Glomerular visceral epithelial cell (primary cell): Measurements from ENCODE around the gene NECTIN4.
"Not testable (repeated sequence)": the region's sequence is repeated elsewhere in the genome, so short reads cannot be mapped to it uniquely, and the experiment has no call there.

Source experiments
- DNase-seq: peaks from one replicate; pipeline ENCODE4 v3.0.0-alpha.2; 2016; ENCODE audit errors: extremely low spot score

Gene NECTIN4

DNA sequence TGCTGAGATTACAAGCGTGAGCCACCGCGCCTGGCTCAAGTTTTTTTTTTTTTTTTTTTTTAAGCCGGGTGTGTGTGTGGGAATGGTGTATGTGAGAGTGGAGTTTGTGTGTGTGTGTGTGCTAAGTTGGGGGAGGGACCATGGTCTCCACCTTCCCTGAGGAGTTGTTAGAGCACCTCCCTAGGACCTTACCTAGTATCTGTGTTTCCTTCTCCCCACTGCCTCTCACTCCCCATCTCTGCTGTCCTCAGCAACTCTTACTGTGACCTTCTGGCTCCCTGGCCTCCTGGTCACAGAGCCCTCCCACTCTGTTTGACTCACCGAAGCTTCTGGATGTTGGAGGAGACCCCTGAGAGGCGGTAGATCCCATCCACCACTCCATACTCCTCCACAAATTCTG, 30.1 kb downstream of the NECTIN4 start:
- no peak for DNase-seq

DNA sequence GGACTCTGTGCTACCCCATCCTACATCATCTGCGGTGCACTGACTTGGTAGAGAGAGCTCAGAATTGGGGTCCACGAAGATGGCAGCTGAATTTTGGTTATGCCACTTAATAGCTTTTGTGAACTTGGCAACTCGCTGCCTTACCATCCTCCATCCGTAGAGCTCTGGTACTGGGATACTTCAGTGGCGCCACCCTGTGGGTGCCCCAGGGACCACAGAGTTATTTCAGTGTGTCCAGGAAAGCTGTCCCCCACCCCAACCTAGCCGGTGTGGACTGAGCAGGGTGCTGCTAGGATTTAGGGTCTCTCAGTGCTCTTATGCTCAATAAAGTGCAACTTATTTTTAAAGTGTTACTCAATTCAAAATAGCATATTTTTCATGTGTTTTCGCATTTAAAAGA, 34.6 kb downstream of the NECTIN4 start:
- no peak for DNase-seq

DNA sequence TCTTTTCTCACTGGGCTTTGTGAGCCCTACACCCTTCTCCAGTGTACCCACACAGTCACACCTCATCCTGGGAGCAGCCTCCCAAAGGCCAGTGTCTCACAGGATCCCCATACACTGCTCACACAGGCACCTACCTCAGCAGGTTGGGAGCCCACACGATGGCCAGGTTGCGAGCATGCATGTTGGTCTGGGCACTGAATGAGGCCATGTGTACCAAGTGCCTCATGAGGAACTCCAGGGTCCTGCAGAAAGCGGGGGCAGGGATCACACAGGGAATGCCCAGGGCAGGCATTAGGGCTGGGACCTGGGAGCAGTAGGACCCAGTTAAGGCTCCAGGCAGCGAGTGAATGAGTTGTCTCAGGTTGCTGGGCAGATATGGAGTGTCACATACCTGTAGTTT, 35.1 kb downstream of the NECTIN4 start:
- DNase-seq, result no peak

DNA sequence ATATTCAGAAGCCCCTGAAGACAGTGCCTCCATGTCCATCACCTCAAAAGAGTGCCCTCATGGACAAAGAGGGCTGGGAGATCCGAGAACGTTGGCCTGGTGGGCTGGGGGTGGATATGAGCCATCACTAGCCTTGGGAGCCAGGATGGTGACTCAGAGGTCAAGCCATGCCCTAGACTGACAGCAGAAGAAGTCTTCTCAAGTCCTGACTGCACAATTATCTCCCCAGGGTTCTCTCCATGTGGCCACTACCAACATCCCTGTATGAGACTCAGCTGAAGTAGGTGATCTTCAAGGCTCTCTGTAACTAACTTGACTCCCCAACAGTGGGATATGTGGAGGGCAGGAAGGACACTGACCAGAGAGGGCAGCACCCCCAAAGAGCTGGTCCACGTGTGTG, 36.5 kb downstream of the NECTIN4 start:
- no peak for DNase-seq

DNA sequence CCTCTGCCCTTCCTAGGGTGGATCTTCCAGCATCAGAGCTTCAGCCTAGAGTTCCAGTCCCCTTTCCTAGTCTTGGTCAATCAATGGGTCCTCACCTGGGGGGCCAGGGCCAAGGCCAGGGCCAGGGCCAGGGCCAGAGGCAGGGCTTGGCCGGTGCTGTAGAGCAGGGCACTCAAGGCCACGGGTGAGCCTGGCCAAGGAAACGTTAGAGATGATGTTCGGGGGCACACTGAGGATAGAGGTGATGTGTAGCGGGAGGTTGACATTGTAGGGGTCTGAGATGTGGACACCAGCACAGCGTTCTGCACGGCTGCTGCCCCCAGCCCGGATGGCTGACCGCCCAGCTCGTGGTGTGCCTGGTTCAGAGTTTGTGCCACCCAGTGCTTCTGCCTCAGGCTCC, 38.1 kb downstream of the NECTIN4 start:
- no peak for DNase-seq

DNA sequence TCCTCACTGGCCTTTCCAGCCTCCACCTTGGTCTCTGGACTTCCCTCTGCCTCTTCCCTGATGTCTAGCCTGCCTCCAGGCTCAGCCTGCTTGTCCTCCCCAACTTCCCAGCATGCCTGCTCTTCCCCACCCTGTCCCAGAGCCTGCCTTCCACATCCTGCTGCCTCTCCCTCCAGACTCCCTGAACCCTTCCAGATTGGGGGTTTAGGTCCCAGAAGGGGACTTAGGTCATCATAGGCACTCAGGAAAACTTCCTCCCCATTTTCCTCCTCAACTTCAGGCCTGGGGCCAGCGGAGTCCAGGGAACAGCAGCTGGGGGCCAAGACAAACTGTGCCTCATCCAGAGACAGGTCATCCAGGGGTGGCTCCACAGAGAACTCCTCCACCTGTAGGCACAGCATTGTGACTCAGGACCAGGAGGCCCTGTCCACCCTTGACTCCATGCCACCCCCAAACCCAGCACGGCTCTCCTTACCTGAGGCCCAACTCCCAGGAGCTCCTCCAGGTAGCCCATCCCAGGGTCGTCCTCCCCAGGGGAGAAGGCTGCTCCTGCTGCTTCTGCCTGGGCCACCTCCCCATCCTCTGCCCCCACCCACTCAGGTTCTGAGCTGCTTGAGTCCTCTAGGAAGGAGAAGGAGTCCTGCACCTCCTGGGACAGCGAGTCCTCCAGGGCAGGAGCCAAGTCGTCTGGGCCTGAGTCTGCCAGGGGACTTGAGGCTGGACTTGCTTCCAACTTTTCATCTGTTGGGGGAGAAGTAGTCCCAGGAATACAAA, 40.2 kb downstream of the NECTIN4 start:
- DNase-seq, result no peak

DNA sequence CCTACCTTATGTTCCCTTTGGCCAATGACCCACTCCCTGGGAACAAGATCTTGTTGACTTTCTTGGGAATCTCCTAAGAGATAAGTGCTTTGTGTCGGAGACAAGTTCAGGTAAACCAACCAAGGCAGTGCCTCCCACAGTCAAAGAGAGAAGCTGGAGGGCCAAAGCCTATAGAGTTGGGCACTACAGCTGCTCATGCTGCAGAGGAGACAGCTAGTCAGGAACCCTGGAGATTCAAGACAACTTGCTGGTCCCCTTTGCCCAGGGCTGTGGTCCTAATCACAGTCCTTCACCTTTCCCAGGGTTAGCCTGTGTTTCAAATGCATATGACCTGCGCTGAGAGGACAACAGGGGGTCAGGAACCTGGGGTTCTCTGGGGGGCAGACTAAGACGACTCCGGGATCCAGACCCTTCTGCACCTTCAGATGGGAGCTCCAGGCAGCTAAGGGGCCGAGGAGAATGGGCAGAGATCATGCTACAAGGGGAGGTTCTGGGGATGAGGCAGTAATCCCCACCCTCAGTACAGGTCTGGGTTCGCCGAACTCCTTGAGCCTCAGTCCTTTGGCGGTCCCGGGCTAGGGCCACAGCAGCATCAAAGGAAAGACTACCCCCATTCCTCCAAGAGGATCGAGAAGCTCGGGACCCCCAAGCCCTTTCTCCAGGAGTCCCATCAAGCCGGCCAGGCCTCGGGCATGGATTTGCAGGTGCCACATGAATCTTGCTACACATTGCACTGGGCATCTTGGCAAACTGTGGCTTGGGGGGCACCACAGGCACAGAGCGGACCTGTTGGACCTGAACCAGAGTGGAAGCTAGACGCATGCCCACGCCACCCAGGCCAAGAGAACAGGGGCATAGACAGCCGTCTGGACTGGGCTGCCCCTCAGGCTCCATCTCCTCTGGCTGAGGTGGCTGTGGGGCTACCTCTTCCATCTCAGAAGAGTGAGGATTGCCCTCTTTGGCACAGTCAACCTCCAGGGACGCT, 41.6 kb downstream of the NECTIN4 start:
- DNase-seq, result no peak

DNA sequence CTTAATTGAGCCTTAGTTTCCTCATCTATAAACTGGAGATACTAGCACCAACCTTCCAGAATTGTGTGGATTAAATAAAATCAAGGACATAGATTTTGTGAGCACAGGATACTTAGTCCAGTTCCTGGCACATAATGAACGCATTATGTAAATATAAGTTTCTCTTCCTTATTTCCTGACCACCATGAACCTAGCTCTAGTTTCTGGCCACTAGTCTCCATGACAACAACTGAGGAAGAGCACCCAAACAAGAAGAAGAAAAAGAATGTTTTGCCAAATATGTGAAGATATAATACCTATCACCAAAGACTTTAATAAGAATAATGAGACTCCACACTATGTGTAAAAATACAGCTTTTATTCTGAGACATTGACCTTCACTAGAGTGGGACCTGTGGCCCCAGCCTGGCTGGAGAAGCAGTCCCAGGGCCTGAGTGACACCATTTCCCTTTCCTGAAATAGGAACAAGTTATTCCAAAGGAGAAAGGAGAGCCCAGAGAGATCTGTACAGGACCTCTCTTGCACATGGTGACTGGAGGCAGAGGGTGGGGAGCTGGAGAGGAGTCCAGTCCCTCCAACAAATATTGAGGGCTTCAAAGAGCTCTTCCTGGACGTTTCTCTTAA, 42.6 kb downstream of the NECTIN4 start:
- DNase-seq, result no peak

DNA sequence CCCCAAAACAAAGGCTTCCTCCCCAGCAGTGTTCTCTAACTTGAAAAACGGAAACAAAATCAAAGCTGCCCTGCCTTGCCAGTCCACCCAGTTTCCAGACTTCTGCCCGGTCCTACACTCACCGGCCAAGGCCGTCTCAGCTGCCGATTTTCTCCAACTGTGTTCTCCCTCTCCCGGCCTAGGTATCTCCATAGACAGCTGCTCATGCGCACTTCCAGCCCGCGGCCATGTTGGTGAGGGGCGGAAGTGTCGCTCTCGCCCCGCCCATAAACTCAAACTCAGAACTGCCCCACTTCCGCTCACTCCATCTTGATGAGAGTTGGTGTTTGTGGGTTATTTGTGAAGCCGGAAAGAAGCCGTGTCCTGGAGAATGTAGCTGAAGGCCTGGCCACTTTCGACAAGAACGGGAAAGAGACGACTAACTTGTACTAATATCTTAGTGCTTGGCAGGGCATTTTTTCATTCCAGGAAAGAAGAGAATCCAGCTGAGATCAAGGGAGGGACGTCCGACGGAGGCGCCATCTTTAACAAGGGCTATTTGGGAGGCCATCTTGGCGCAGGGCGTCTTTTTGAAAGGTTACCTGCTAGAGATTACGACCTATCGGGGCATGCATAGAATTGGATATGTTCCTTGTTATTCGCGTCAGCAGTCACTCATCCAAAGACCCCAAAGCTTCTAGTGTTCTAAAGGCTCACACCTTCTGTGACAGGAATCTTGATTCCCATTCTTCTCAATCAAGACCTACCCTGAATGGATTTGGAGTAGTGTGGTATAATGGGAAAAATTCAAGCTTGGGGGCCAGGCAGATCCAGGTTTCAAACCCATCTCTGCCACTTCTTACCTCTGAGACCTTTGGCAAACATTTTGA, 43.4 kb downstream of the NECTIN4 start, which contains the start of gene USF1:
Gene USF1, minus strand, starts transcription at position 242 of the 869 bp plus-strand sequence. CDS start 2,702 bp downstream, outside the sequence.
- peak; percentile 96 for DNase-seq

DNA sequence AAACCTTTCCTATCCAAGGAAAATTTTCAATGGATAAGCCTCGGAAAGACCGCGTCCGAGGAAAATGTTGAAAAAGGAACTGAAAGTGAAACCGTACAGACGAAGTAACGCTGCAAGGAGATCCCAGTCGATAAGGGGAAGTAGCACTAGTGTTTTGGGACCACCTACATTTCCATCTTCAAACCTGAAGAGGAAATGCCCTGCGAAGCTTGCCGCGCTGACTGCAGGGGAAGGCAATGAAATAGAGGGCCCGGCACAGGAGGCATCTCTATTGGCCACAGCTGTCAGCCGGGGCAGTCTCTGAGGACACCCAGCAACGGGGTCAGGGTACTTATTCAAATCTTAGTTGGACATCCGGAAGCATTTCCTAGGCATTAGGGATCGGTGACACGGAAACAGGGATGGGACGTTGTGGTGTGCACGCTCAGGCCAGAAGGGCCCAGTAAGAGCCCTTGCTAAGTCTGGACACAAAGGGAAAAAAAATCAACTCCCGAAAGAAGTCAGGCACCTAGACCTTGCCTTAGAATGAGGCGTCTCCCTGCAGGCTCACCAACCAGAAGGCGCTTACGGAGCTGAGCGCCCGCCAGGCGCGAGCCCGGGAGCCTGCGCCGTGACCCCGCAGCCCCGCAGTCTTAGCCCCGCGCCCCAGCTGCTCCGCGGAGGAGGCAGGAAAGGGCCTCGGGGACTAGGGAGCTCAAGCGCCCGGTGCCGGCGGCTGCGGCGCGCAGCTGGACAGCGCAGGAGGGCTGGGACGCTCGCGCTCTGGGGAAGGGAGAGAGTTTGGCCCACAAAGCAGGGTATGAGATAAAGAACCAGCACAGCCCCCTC, 44.2 kb downstream of the NECTIN4 start:
- peak; percentile 76 for DNase-seq

DNA sequence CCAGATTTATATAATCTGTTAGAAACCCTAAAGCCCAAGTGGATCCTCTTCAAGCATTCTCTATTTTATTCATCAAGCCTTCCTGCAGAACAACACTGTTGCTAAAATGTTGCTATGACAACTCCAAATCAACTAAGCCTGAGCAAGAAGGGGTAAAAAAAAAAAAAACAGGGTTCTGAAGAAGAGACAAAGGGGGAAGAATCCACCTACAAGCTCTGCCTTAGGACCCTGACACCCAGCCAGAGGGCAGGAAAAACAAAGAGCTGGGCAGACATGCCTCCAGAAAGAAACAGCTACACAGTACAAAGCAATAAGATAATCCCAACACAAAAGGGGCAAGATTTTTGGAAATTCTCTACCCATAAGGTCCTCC, 44.8 kb downstream of the NECTIN4 start:
- no peak for DNase-seq

DNA sequence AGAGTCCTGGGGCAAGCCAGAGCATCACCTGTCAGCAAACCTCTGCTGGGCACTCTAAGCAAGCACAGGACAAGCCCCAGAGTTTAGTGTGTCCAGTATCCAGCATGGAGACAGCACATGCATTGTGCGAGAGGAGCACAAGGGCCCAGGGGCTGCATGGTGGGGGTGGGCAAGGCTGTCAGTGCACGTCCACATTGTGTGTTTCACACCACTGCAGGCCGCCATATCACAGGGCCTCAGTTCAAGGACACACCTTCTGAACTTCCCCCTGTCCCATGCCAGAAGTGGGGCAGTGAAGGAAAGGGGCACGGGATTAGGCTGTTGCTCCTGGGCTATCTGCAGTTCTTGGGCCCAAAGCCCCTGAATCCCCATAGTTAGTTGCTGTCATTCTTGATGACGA, 49.8 kb downstream of the NECTIN4 start:
- DNase-seq, result no peak

DNA sequence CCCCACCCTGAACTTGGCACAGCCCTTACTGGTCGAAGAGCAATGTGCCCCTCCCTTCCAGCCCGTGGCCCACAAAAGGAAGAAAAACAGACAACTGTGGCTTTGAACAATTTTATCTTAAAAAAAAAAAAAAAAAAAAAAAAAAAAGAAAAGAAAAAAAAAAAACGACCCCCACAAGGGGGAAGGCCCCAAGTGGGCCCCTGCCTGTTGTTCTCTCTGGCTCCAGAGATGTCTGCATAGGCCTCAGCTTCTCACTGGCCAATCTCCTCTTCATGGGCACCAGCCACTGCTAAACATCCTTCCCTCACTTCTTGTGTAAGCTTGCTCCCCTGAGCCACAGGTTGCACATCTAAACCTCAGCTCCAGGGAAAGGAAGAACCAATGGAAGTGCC, 50.2 kb downstream of the NECTIN4 start:
- no peak for DNase-seq

DNA sequence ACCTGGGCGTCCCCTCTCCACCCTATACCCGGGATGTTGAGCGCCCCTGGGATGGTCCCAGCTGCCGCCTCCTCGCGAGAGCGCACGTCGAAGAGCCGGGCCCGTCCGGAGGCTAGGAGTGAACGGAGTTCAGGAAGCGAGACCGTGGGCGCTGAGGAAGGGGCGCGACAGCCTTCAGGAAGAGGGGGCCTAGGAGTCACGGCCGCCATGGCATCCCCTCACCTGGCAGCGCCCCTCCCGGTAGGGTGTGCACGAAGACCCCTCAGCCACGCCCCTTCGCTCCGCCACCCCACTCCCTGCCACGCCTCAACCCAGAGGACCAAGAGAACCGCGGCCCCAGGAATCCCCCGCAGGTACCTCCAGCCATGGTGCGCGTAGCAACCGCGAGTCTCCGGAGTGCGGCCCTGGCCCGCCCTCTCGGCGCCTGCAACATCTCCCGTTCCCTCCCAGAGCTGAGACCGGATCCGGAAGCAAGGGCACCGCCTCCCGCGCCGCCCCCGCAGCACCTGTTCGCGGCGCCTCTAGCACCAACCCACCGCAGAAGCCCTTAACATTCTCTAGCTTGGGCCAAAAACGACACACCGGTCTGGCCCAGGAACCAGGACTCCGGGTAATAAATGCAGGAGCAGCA, 50.7 kb downstream of the NECTIN4 start, which contains the start of gene TSTD1:
Gene TSTD1, minus strand, starts transcription at position 442 of the 631 bp plus-strand sequence. Its CDS starts 75 bp downstream, at position 367.
- peak; percentile 71 for DNase-seq

DNA sequence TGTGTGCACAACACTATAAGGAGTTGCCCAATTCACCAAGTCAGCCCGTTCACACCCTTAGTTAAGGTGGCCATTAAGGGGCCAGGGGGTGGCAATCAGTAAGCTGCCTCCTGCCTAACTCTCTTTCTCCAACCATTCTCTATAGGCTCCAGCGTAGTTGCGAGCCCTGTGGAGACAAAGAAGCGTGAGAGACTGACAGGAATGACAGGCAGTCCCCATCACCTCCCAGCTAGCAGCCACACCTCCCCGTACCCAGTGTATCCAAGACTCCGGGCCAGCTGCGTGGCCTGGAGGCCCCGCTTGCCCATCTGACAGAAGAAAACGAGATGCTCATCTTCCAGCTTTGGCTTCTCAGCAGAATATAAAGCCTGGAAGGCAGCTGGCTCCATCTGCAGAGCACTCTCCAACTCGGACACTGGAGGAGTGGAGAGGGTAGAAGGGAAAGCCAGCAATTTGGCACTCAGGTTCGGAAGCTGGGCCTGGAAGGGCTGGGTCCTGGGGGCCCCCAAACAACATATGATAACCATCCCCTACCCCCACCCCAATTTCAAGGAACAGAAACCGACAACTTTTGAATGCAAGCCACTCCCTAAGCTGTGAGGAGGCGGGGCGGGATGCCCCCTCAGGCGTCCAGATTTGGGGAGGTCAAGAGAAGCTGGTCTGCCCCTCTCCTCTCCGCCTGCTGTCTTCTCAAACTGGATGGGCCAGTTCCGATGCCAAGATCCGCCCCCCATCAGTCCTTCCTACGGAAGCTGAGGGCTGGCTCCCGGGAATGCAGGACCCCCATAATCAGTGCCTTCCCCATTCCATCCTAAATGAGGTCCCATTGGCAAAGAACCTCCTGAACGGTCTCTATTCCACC, 51.5 kb downstream of the NECTIN4 start:
- no peak for DNase-seq

DNA sequence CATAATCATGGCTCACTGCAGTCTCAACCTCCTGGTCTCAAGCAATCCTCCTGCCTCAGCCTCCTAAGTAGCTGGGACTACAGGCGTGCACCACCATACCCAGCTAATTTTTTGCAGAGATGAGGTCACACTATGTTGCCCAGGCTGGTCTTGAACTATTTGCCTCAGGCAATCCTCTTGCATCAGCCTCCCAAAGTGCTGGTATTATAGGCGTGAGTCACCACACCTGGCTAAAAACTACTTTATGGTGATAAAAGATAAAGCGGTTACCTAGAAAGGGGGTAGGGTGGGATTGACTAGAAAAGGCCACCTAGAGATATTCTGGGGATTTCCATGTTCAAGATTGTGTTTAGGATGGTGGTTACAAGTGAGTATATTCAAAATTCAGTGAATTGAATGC, 55.6 kb downstream of the NECTIN4 start:
- no peak for DNase-seq

DNA sequence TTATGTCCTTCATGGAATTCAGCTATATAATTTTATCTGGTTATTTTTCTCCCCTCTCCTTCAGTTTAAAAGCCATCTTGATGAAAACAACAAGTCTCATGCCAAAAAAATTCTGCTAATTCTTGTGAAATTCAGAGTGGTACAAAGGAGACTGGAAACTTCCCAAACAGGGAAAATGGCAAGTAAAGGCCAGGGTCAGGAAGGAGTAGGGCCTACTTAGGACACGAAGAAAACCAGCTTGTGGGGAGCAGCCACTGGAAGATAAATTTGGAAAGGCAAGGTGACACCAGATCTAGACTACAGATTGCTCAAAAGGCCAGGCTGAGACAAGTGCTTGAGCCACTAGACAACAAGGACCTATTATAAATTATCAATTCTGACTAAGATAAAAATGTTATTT, 56.9 kb downstream of the NECTIN4 start:
- no peak for DNase-seq

DNA sequence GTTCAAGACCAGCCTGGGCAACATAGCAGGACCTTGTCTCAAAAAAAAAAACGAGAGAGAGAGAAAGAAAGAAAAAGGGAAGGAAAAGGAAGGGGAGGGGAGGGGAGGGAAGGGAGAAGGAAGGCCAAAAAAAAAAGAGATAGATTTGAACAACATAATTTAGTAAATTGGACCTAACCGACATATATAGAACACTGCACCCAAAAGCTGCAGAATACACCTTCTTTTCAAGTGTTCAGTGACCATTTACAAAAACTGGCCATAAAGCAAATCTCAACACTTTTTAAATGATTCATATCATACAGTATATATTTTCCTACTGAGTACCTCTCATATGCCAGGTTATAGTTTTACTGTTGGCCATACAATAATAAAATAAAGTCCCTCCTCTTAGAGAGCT, 57.5 kb downstream of the NECTIN4 start:
- no peak for DNase-seq

DNA sequence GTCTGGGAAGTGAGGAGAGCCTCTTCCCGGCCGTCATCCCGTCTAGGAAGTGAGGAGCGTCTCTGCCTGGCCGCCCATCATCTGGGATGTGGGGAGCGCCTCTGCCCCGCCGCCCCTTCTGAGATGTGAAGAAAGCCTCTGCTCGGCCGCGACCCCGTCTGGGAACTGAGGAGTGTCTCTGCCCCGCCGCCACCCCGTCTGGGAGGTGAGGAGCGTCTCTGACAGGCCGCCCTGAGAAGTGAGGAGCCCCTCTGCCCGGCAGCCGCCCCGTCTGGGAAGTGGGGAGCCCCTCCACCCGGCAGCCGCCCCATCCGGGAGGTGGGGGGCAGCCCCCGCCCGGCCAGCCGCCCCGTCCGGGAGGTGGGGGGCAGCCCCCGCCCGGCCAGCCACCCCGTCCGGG, 59.9 kb downstream of the NECTIN4 start:
- not testable (repeated sequence) for DNase-seq
